Measurements from ENCODE around the gene TMEM164. TPM values are rescaled to one million over a fixed set of nuclear protein-coding genes. Genes with fewer than 3 reads are reported as not detected.

Gene TMEM164
- total and polyA plus RNA-seq, 2 experiments from 2014 or later = 3.4 to 17.2 TPM

DNA sequence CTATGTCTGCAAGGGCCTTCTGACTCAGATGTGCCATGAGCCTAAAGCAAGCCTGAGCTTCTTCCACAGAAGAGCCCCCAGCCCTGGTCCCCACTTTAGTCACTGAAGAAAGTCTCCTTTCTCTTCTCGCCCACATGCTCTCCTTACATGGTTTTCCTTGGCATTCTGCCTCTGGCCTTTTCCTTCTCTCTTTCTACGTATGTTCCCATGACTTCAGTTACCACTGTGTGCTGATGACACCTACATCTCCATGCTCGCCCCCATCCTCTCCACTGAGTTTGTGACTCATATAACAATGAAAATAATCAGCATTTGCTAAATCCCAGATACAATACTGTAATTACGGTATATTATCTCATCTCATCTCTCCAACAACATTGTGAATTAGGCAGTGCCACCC is 165.7 kb downstream of the TMEM164 start (continued):
- TF ChIP-seq, protein P1, sequence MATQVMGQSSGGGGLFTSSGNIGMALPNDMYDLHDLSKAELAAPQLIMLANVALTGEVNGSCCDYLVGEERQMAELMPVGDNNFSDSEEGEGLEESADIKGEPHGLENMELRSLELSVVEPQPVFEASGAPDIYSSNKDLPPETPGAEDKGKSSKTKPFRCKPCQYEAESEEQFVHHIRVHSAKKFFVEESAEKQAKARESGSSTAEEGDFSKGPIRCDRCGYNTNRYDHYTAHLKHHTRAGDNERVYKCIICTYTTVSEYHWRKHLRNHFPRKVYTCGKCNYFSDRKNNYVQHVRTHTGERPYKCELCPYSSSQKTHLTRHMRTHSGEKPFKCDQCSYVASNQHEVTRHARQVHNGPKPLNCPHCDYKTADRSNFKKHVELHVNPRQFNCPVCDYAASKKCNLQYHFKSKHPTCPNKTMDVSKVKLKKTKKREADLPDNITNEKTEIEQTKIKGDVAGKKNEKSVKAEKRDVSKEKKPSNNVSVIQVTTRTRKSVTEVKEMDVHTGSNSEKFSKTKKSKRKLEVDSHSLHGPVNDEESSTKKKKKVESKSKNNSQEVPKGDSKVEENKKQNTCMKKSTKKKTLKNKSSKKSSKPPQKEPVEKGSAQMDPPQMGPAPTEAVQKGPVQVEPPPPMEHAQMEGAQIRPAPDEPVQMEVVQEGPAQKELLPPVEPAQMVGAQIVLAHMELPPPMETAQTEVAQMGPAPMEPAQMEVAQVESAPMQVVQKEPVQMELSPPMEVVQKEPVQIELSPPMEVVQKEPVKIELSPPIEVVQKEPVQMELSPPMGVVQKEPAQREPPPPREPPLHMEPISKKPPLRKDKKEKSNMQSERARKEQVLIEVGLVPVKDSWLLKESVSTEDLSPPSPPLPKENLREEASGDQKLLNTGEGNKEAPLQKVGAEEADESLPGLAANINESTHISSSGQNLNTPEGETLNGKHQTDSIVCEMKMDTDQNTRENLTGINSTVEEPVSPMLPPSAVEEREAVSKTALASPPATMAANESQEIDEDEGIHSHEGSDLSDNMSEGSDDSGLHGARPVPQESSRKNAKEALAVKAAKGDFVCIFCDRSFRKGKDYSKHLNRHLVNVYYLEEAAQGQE (IDR thresholded peaks at IDR 0.05; ENCODE audit: unreplicated experiment) = no peak
- TF ChIP-seq STAT1 (IDR thresholded peaks at IDR 0.05; ENCODE audit: unreplicated experiment) (no peak), ZNF114 (CRISPR knock-in tag; IDR thresholded peaks at IDR 0.05) (no peak), CREB1 (CRISPR knock-in tag; IDR thresholded peaks at IDR 0.05; ENCODE audit: low read depth) (no peak), EZH2 (IDR thresholded peaks at IDR 0.05; ENCODE audit: low read depth, unreplicated experiment) (no peak), ZNF331 (CRISPR knock-in tag; IDR thresholded peaks at IDR 0.05; ENCODE audit: low read depth) (no peak), POLR2AphosphoS5 (IDR thresholded peaks at IDR 0.05; ENCODE audit: low read depth) (no peak), EZH2phosphoT487 (IDR thresholded peaks at IDR 0.05; ENCODE audit: unreplicated experiment) (no peak)

GRCh38 chrX:110170029-110170428 is 167.1 kb downstream of the TMEM164 start:
- ATAC-seq (no peak), DNase-seq (ENCODE audit: low spot score) (no peak)
- no peak overlapping the region for H3K4me2 ChIP-seq
- no peaks in the 10 kb centered on the region for H4K20me1 ChIP-seq (replicated peaks; ENCODE audit: insufficient read depth)
- TF ChIP-seq STAT1 (IDR thresholded peaks at IDR 0.05; ENCODE audit: unreplicated experiment) = no peak
- peaks cover 3% of the 10 kb centered on the region for H3K27me3 Mint-ChIP-seq (ENCODE audit: insufficient read depth, low read depth, poor library complexity)
- H3K9me2 ChIP-seq (ENCODE audit: insufficient read depth) = no peaks in the 10 kb centered on the region
- no peak overlapping the region for H3K27ac Mint-ChIP-seq
- no peak overlapping the region for H3K27ac ChIP-seq (ENCODE audit: low read depth)
- no peak overlapping the region for H3K4me3 ChIP-seq
- no peaks in the 10 kb centered on the region for H3K27me3 ChIP-seq (ENCODE audit: insufficient read depth)
- H3K79me2 ChIP-seq (replicated peaks; ENCODE audit: insufficient read depth) = no peaks in the 10 kb centered on the region
- no peaks in the 10 kb centered on the region; the same call in 1 of the 3 replicates for H3K36me3 Mint-ChIP-seq (ENCODE audit: low read depth)
- H3K4me1 ChIP-seq (ENCODE audit: insufficient read depth) = no peaks in the 10 kb centered on the region
- no peaks in the 10 kb centered on the region; the same call in 2 of the 3 replicates for H3K9me3 Mint-ChIP-seq
- no peaks in the 10 kb centered on the region for H3K36me3 ChIP-seq (ENCODE audit: insufficient read depth)
- H2AFZ ChIP-seq = no peak overlapping the region
- no peak overlapping the region for H3K4me3 Mint-ChIP-seq
- H3F3A ChIP-seq (replicated peaks; ENCODE audit: low read depth) = no peaks in the 10 kb centered on the region
- peaks cover 5% of the 10 kb centered on the region; the same call in 1 of the 3 replicates for H3K4me1 Mint-ChIP-seq

GRCh38 chrX:110171442-110171841 is 168.5 kb downstream of the TMEM164 start:
- Mint-ChIP-seq H3K36me3 (ENCODE audit: low read depth) (no peaks in the 10 kb centered on the region; the same call in 1 of the 3 replicates), H3K27me3 (ENCODE audit: insufficient read depth, low read depth, poor library complexity) (peaks cover 5% of the 10 kb centered on the region), H3K4me1 (peaks cover 5% of the 10 kb centered on the region; the same call in 2 of the 3 replicates), H3K4me3 (no peak overlapping the region), H3K27ac (no peak overlapping the region), H3K9me3 (no peaks in the 10 kb centered on the region; the same call in 2 of the 3 replicates)
- Histone ChIP-seq H3K79me2 (replicated peaks; ENCODE audit: insufficient read depth) (no peaks in the 10 kb centered on the region), H2AFZ (no peak overlapping the region), H3K4me1 (ENCODE audit: insufficient read depth) (no peaks in the 10 kb centered on the region), H3K4me2 (no peak overlapping the region), H3F3A (replicated peaks; ENCODE audit: low read depth) (no peaks in the 10 kb centered on the region), H3K36me3 (ENCODE audit: insufficient read depth) (no peaks in the 10 kb centered on the region), H3K4me3 (no peak overlapping the region), H4K20me1 (replicated peaks; ENCODE audit: insufficient read depth) (no peaks in the 10 kb centered on the region), H3K9me2 (ENCODE audit: insufficient read depth) (no peaks in the 10 kb centered on the region), H3K27me3 (ENCODE audit: insufficient read depth) (no peaks in the 10 kb centered on the region), H3K27ac (ENCODE audit: low read depth) (no peak overlapping the region)
- ATAC-seq = no peak
- no peak for DNase-seq (ENCODE audit: low spot score)
- no peak for TF ChIP-seq POLR2AphosphoS5 (IDR thresholded peaks at IDR 0.05; ENCODE audit: low read depth)
- no peak for TF ChIP-seq CTCF (conservative IDR thresholded peaks at IDR 0.05; ENCODE audit: low read depth in 2 of 2)
